ENCODE measurements around the gene SNAPC2. TPM values are rescaled to one million over a fixed set of nuclear protein-coding genes. Genes with fewer than 3 reads are reported as not detected.
A peak's percentile ranks its signal among the peaks of the same experiment; 100 is the strongest.

SNAPC2 gene
- total RNA-seq, 1 experiment from 2014 or later = 23.2 TPM

GRCh38 chr19:7916103-7916954, 3.8 kb upstream of the SNAPC2 start:
- DNase-seq (ENCODE audit: low spot score) = peak; percentile 60
- ATAC-seq = peak; percentile 4; the same call in 1 of the 2 replicates
- POLR2A ChIA-PET = interaction anchor here (0.6 to 1.5 kb wide), 4 partner anchors 8 to 59 kb away, joined by 3 to 10 read pairs (median 4); no protein-coding TSS in a partner anchor
- Mint-ChIP-seq H3K27ac (no peak overlapping the region), H3K4me1 (peaks cover 8% of the 10 kb centered on the region), H3K9me3 (no peaks in the 10 kb centered on the region), H3K27me3 (ENCODE audit: low read depth) (peaks cover 57% of the 10 kb centered on the region), H3K36me3 (peaks cover 5% of the 10 kb centered on the region), H3K4me3 (peak overlapping the region; percentile 77)
- 0 out of 2 replicates have a peak, but pooled peaks have one; percentile 24 for TF ChIP-seq ZBTB43 (CRISPR knock-in tag; IDR thresholded peaks at IDR 0.05)
- TF ChIP-seq RELA (CRISPR knock-in tag; IDR thresholded peaks at IDR 0.05; ENCODE audit: borderline replicate concordance) = 0 out of 2 replicates have a peak, but pooled peaks have one; percentile 46
- TF ChIP-seq FOXP1 (CRISPR knock-in tag; IDR thresholded peaks at IDR 0.05; ENCODE audit: borderline replicate concordance) = 0 out of 2 replicates have a peak, but pooled peaks have one; percentile 2
- peak; percentile 71; the same call in 1 of the 2 replicates for TF ChIP-seq CREM (CRISPR knock-in tag; IDR thresholded peaks at IDR 0.05)
- 0 out of 2 replicates have a peak, but pooled peaks have one; percentile 27 for TF ChIP-seq TEAD1 (CRISPR knock-in tag; IDR thresholded peaks at IDR 0.05)
- TF ChIP-seq E2F5 (CRISPR knock-in tag; IDR thresholded peaks at IDR 0.05) = peak; percentile 54; the same call in 1 of the 2 replicates
- peak; percentile 58; the same call in 1 of the 2 replicates for TF ChIP-seq HMGXB4 (CRISPR knock-in tag; IDR thresholded peaks at IDR 0.05)
- TF ChIP-seq AR (CRISPR knock-in tag; IDR thresholded peaks at IDR 0.05) = no peak
- peak; percentile 56; the same call in 1 of the 2 replicates for TF ChIP-seq E2F4 (CRISPR knock-in tag; IDR thresholded peaks at IDR 0.05; ENCODE audit: borderline replicate concordance, low read depth)
- TF ChIP-seq ZNF416 (CRISPR knock-in tag; IDR thresholded peaks at IDR 0.05) = no peak
- no peak for TF ChIP-seq NR2C2 (CRISPR knock-in tag; IDR thresholded peaks at IDR 0.05)
- TF ChIP-seq MAX (CRISPR knock-in tag; IDR thresholded peaks at IDR 0.05) = peak; percentile 17; the same call in 1 of the 2 replicates
- no peak for TF ChIP-seq ZNF532 (CRISPR knock-in tag; IDR thresholded peaks at IDR 0.05; ENCODE audit: borderline replicate concordance)
- TF ChIP-seq ZNF396 (CRISPR knock-in tag; IDR thresholded peaks at IDR 0.05; ENCODE audit: borderline replicate concordance) = no peak
- TF ChIP-seq FOXK1 (CRISPR knock-in tag; IDR thresholded peaks at IDR 0.05) = peak; percentile 39; the same call in 1 of the 2 replicates
- CTCF ChIA-PET = interaction anchor here (0.5 to 7.2 kb wide), 17 partner anchors 9 to 235 kb away, joined by 3 to 70 read pairs (median 6); partner anchors contain the start of genes EVI5L, LRRC8E, MAP2K7 and TRAPPC5

Measured in WTC11 (cell line).